Sigmoid colon (tissue), 7 donors: ENCODE results near the gene SMCO1. TPM values are rescaled to one million over a fixed set of nuclear protein-coding genes. Genes with fewer than 3 reads are reported as not detected.
"Not testable (repeated sequence)": the region's sequence is repeated elsewhere in the genome, so short reads cannot be mapped to it uniquely, and the experiment has no call there.

ENCODE experiments used
- DNase-seq: peaks from one replicate; pipeline ENCODE4 v3.0.0-alpha.2; 2019
- H3K27ac ChIP-seq, 4 donors: fragments of 200-600 bp; sonication (generic); one replicate each; pipeline ENCODE4 v1.5.1; 2016 to 2019; ENCODE audit warnings: mild to moderate bottlenecking in 1 of 4
- H3K27me3 ChIP-seq, 3 donors: fragments of 200-600 bp; sonication (generic); one replicate each; pipeline ENCODE4 v1.5.1; 2019; ENCODE audit warnings: mild to moderate bottlenecking in 1 of 3
- H3K36me3 ChIP-seq, 4 donors: fragments of 200-600 bp; sonication (generic); one replicate each; pipeline ENCODE4 v1.5.1; 2016 to 2019
- H3K4me1 ChIP-seq, 4 donors: fragments of 200-600 bp; sonication (generic); one replicate each; pipeline ENCODE4 v1.5.1; 2017 to 2019
- H3K4me3 ChIP-seq, 4 donors: fragments of 200-600 bp; sonication (generic); one replicate each; pipeline ENCODE4 v1.5.1; 2017 to 2019; ENCODE audit warnings: mild to moderate bottlenecking in 2 of 4, moderate library complexity in 1 of 4
- H3K9me3 ChIP-seq, 4 donors: fragments of 200-600 bp in 3 of 4; sonication (generic) in 3 of 4; one replicate each; pipeline versions ENCODE4 v1.5.1 to v1.6.1; 2013 to 2019
- CTCF ChIP-seq, 4 experiments: fragments of 450-650 bp in 3 of 4; fragments of 200-600 bp in 1 of 4; IDR thresholded peaks; one replicate each; pipeline ENCODE4 v1.5.1; 2016 to 2019; ENCODE audit warnings: antibody characterized with exemption in 4 of 4, mild to moderate bottlenecking in 3 of 4, moderate library complexity in 2 of 4
- EP300 ChIP-seq, 4 donors: sonication (generic); formaldehyde crosslinking; IDR thresholded peaks; one replicate each; pipeline ENCODE4 v1.6.1; 2017; ENCODE audit warnings: antibody characterized with exemption in 4 of 4
- POLR2A ChIP-seq, 2 donors: fragments of 450-650 bp; IDR thresholded peaks; one replicate each; pipeline ENCODE4 v1.6.1; 2016; ENCODE audit warnings: antibody characterized with exemption in 2 of 2, mild to moderate bottlenecking in 2 of 2, moderate library complexity in 2 of 2
- POLR2AphosphoS5 ChIP-seq, 4 donors: sonication (generic); formaldehyde crosslinking; IDR thresholded peaks; one replicate each; pipeline ENCODE4 v1.6.1; 2017; ENCODE audit warnings: antibody characterized with exemption in 4 of 4
- WGBS, 2 donors: extraction: QIAGEN DNeasy Blood & Tissue Kit; methylation state at CpG; one replicate each; pipeline ENCODE4 v1.1.7; 2013; 5-methylcytosine and 5-hydroxymethylcytosine counted together
- intact Hi-C: fragments of 100-400 bp; cut with DNase I; formaldehyde crosslinking; loops from one replicate; pipeline ENCODE4 v1.15.1; 2023
- polyA plus RNA-seq, 3 donors: library from polyadenylated mRNA; stranded (reverse); fragments of 200-250 nt; gene quantifications; one replicate each; pipeline ENCODE4 v1.2.3, GENCODE V29; 2013
- total RNA-seq, 4 donors: library from RNA; depleted of rRNA; stranded (reverse); fragments of >200 nt; gene quantifications; one replicate each; pipeline ENCODE4 v1.1.0, GENCODE V29; 2016
- donor health status: healthy with polysubstance abuse.
- donor health status: Bipolar disorder and iron deficiency.
- donor health status: healthy.

The SMCO1 gene
- total and polyA plus RNA-seq, 7 donors, result not detected

- H3K4me3 ChIP-seq, result no peak overlapping the region
- H3K4me1 ChIP-seq, result peaks cover 0 to 7% (median 2%) of the 10 kb centered on the region in 4 donors
- no peak for DNase-seq
- no peaks in the 10 kb centered on the region for H3K27me3 ChIP-seq
- peaks cover 0 to 5% (median 0%) of the 10 kb centered on the region in 4 donors for H3K9me3 ChIP-seq
- intact Hi-C loops, result loop anchor here (5.0 kb wide), 1 partner anchor 453 kb away; no protein-coding TSS in a partner anchor
- no peak overlapping the region for H3K27ac ChIP-seq
- no peaks in the 10 kb centered on the region for H3K36me3 ChIP-seq
- TF ChIP-seq POLR2AphosphoS5 (IDR thresholded peaks at IDR 0.05) (no peak), CTCF (IDR thresholded peaks at IDR 0.05) (no peak), EP300 (IDR thresholded peaks at IDR 0.05) (no peak), POLR2A (IDR thresholded peaks at IDR 0.05) (no peak)
- WGBS, 2 donors, result 89 to 91% methylated on average over 4 of the region's 4 CpGs
Observed at GRCh38 chr3:196525141-196525540, 10.0 kb upstream of the SMCO1 start.

DNA sequence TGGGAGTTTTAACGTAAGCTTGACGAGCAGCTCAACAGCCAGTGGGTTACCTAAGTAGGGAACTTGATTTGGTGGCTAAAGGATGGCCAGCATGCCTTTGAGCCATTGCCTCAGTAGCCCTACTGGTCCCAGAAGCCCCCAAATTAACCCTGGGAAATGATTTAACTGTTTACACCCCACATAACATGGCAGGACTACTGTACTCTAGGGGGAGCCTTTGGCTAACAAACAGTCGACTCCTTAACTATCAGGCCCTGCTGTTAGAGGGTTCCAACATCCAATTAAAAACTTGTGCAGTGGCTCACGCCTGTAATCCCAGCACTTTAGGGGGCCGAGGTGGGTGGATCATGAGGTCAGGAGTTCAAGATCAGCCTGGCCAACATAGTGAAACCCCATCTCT lies 9.4 kb upstream of the SMCO1 start:
- WGBS, 2 donors, result 63 to 71% methylated on average over 5 of the region's 5 CpGs
- H3K9me3 ChIP-seq, result peaks cover 0 to 11% (median 2%) of the 10 kb centered on the region in 4 donors
- H3K27ac ChIP-seq, result no peak overlapping the region
- no peak overlapping the region for H3K4me3 ChIP-seq
- no peaks in the 10 kb centered on the region for H3K27me3 ChIP-seq
- H3K36me3 ChIP-seq, result no peaks in the 10 kb centered on the region
- intact Hi-C loops, result no loop called here
- DNase-seq, result no peak
- TF ChIP-seq EP300 (IDR thresholded peaks at IDR 0.05) (no peak), POLR2AphosphoS5 (IDR thresholded peaks at IDR 0.05) (no peak), CTCF (IDR thresholded peaks at IDR 0.05) (no peak), POLR2A (IDR thresholded peaks at IDR 0.05) (no peak)
- peaks cover 0 to 7% (median 2%) of the 10 kb centered on the region in 4 donors for H3K4me1 ChIP-seq

DNA sequence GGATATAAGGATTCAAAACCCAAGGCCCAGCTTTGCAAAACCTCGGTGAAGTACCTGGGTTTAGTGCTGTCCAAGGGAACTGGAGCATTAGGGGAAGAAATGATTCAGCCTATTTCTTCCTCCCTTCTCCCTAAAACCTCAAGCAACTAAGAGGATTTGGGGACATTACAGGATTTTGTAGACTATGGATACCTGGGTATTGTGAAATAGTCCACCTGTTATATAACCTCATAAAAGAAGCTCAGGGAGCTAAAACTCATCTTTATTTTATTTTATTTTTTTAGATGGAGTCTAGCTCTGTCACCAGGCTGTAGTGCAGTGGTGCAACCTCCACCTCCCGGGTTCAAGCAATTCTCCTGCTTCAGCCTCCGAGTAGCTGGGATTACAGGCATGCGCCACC lies 8.7 kb upstream of the SMCO1 start:
- intact Hi-C loops, result no loop called here
- 95 to 97% methylated on average over 4 of the region's 4 CpGs for WGBS, 2 donors
- Histone ChIP-seq H3K36me3 (no peaks in the 10 kb centered on the region), H3K27me3 (no peaks in the 10 kb centered on the region), H3K27ac (no peak overlapping the region), H3K9me3 (peaks cover 0 to 17% (median 5%) of the 10 kb centered on the region in 4 donors), H3K4me3 (no peak overlapping the region), H3K4me1 (peaks cover 0 to 5% (median under 1%) of the 10 kb centered on the region in 4 donors)
- no peak for TF ChIP-seq CTCF (IDR thresholded peaks at IDR 0.05)
- TF ChIP-seq EP300 (IDR thresholded peaks at IDR 0.05), result no peak
- TF ChIP-seq POLR2AphosphoS5 (IDR thresholded peaks at IDR 0.05), result no peak
- no peak for TF ChIP-seq POLR2A (IDR thresholded peaks at IDR 0.05)
- no peak for DNase-seq

GRCh38 chr3:196521291-196521690 lies 6.1 kb upstream of the SMCO1 start:
- DNase-seq, H3K36me3 ChIP-seq, H3K4me1 ChIP-seq, H3K4me3 ChIP-seq, intact Hi-C loops, H3K27ac ChIP-seq, H3K27me3 ChIP-seq: not testable (repeated sequence)
- 81 to 92% methylated on average over 12 of the region's 12 CpGs for WGBS, 2 donors
- peaks cover 0 to 24% (median 5%) of the 10 kb centered on the region in 4 donors for H3K9me3 ChIP-seq

GRCh38 chr3:196519718-196520082 lies 4.6 kb upstream of the SMCO1 start:
- no peak overlapping the region for H3K27ac ChIP-seq
- H3K36me3 ChIP-seq, result no peaks in the 10 kb centered on the region
- H3K27me3 ChIP-seq, result no peaks in the 10 kb centered on the region
- 74 to 85% methylated on average over 5 of the region's 5 CpGs for WGBS, 2 donors
- TF ChIP-seq POLR2AphosphoS5 (IDR thresholded peaks at IDR 0.05) (no peak), EP300 (IDR thresholded peaks at IDR 0.05) (no peak), POLR2A (IDR thresholded peaks at IDR 0.05) (no peak), CTCF (IDR thresholded peaks at IDR 0.05) (no peak)
- H3K4me1 ChIP-seq, result no peaks in the 10 kb centered on the region
- H3K4me3 ChIP-seq, result no peak overlapping the region
- intact Hi-C loops, result loop anchor here (1.0 kb wide), 1 partner anchor 266 kb away; no protein-coding TSS in a partner anchor
- no peak for DNase-seq
- H3K9me3 ChIP-seq, result peaks cover 0 to 24% (median 5%) of the 10 kb centered on the region in 4 donors
